ENCODE data around the gene TFF1. TPM values are rescaled to one million over a fixed set of nuclear protein-coding genes. Genes with fewer than 3 reads are reported as not detected.

Gene TFF1
- total RNA-seq, 1 donor = not detected

DNA sequence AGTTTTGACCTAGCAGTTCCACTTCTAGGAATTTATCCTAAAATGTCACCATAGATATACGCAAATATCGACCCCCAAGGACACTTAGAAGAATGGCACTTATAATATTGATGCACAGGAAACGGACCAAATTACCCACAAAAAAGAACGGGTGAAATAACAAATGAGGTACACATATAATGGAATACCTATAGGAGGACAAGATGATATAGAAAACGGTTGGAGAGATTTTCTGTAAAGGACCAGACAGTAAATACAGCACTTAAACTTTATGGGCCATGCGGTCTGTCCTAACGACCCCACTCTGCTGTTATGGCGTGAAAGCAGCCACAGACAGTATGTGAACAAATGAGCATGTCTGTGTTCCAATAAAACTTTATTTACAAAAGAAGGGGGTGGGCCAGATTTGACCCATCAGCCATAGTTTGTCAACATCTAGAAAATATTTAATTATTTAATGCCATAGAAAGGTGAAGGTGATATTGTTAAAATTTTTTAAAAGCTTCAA, 27.2 kb upstream of the TFF1 start:
- TF ChIP-seq, protein P1, sequence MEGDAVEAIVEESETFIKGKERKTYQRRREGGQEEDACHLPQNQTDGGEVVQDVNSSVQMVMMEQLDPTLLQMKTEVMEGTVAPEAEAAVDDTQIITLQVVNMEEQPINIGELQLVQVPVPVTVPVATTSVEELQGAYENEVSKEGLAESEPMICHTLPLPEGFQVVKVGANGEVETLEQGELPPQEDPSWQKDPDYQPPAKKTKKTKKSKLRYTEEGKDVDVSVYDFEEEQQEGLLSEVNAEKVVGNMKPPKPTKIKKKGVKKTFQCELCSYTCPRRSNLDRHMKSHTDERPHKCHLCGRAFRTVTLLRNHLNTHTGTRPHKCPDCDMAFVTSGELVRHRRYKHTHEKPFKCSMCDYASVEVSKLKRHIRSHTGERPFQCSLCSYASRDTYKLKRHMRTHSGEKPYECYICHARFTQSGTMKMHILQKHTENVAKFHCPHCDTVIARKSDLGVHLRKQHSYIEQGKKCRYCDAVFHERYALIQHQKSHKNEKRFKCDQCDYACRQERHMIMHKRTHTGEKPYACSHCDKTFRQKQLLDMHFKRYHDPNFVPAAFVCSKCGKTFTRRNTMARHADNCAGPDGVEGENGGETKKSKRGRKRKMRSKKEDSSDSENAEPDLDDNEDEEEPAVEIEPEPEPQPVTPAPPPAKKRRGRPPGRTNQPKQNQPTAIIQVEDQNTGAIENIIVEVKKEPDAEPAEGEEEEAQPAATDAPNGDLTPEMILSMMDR (IDR thresholded peaks at IDR 0.05; ENCODE audit: insufficient read depth, low read depth, low read length) = no peak
- no peak for DNase-seq (ENCODE audit: low read depth)
- no peak overlapping the region for H3K4me3 ChIP-seq (ENCODE audit: low read depth, low read length)

DNA sequence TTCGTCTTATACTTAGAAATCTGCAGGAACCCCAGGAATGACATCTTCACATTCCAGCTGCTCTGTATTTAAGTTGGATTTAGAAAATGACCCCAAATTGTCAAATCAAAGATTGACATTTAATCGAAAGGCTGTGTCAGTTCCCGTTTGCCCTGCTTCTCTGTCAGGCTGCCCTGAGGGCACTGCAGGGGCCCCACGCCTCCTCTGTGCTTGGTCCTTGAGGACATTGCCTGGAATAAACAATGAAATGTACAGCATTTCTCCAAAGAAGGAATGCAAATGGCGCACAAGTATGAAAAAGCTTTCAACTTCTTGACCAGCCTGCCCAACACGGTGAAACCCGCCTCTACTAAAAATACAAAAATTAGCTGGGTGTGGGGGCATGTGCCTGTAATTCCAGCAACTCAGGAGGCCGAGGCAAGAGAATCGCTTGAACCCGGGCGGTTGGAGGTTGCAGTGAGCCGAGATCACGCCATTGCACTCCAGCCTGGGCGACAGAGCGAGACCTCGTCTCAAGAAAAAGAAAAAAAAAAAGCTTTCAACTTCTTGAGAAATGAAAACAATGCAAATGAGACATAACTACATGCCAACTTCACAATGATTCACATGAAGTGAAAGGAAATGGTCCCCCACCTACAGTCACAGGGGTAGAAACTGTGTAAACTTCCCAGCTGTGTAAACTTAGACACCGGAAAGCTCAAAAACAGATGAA, 26.6 kb upstream of the TFF1 start:
- TF ChIP-seq, protein P1 (IDR thresholded peaks at IDR 0.05; ENCODE audit: insufficient read depth, low read depth, low read length) = no peak
- H3K4me3 ChIP-seq (ENCODE audit: low read depth, low read length) = no peak overlapping the region
- DNase-seq (ENCODE audit: low read depth) = no peak

DNA sequence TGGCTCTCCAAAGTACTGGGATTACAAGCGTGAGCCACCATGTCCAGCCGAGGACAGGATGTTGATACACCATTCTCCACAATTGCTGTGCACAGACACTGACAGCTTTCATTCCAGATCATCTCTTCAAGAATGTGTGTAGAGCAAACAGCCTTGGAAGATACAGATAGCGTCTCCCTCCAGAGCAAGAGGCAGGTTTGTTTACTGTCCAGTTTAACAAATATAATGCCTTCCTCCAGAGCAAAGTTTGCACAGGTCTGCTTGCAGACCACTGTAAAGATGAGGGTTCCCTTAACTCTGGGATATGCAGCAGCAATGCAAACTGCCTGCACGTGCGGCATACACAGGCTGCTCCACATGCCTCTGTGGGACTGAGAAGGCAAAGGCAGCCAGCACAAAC, 25.0 kb upstream of the TFF1 start:
- DNase-seq (ENCODE audit: low read depth) = no peak
- H3K4me3 ChIP-seq (ENCODE audit: low read depth, low read length) = no peak overlapping the region
- TF ChIP-seq, protein P1 (IDR thresholded peaks at IDR 0.05; ENCODE audit: insufficient read depth, low read depth, low read length) = no peak

DNA sequence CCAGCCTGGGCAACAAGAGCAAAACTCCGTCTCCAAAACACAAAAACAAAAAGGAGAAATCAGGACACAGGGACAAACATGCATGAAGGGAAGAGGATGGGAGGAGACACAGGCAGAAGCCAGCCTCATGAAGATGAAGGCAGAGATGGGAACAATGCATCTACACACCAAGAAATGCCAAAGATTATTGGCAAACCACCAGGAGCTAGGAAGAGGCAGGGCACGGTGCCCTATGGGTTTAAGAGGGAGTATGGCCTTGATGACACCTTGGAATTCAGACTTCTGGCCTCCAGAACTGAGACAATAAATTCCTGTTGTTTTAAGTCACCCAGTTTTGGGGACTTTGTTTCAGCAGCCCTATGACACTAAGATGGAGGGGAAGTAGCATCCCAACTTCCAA, 24.4 kb upstream of the TFF1 start:
- DNase-seq (ENCODE audit: low read depth) = no peak
- TF ChIP-seq, protein P1 (IDR thresholded peaks at IDR 0.05; ENCODE audit: insufficient read depth, low read depth, low read length) = no peak
- H3K4me3 ChIP-seq (ENCODE audit: low read depth, low read length) = no peak overlapping the region

- TF ChIP-seq, protein P1 (IDR thresholded peaks at IDR 0.05; ENCODE audit: insufficient read depth, low read depth, low read length) = no peak
- no peak for DNase-seq (ENCODE audit: low read depth)
- H3K4me3 ChIP-seq (ENCODE audit: low read depth, low read length) = no peak overlapping the region
These were observed 23.9 kb upstream of the TFF1 start for GRCh38 chr21:42390193-42390592.

GRCh38 chr21:42389449-42389835, 23.1 kb upstream of the TFF1 start:
- H3K4me3 ChIP-seq (ENCODE audit: low read depth, low read length) = no peak overlapping the region
- DNase-seq (ENCODE audit: low read depth) = no peak
- TF ChIP-seq, protein P1 (IDR thresholded peaks at IDR 0.05; ENCODE audit: insufficient read depth, low read depth, low read length) = no peak

All from fibroblast of villous mesenchyme (primary cell).